SK-N-SH (cell line): ENCODE data around the gene MACROD1. TPM values are rescaled to one million over a fixed set of nuclear protein-coding genes. Genes with fewer than 3 reads are reported as not detected.

ENCODE experiments used
- CTCF ChIA-PET: fragments of 300-600, 350-600 bp; formaldehyde crosslinking; extraction: SDS; loops from one replicate; lab custom pipeline; 2021; lab: Yijun Ruan, JAX
- POLR2A ChIA-PET: fragments of 350-600 bp; sonication (Branson Sonifier 250); formaldehyde crosslinking; extraction: SDS; loops from one replicate; lab custom pipeline; 2020; ENCODE audit warnings: antibody characterized with exemption, inconsistent platforms; lab: Yijun Ruan, JAX
- DNase-seq: peaks from one replicate; pipeline ENCODE4 v3.0.0; 2012
- H2AFZ ChIP-seq: fragments of 200-600 bp; sonication (generic); 2 replicates; pipeline ENCODE4 v1.8.1; 2016; ENCODE audit warnings: antibody characterized with exemption, mild to moderate bottlenecking, low read depth
- H3F3A ChIP-seq: fragments of 200-600 bp; sonication (generic); replicated peaks from 2 replicates; pipeline ENCODE3; 2016; ENCODE audit warnings: antibody characterized with exemption, mild to moderate bottlenecking; ENCODE audit not compliant: insufficient read depth
- H3K27ac ChIP-seq, 2 experiments: fragments of 200-500 bp in 1 of 2; fragments of 200-600 bp in 1 of 2; sonication (Bioruptor generic) in 1 of 2; sonication (generic), shearing (Covaris generic) in 1 of 2; 2 replicates each; pipeline versions ENCODE4 v1.5.1 to v1.6.1; 2014 to 2016; ENCODE audit warnings: low read depth in 2 of 2, inconsistent platforms in 1 of 2, low read length in 1 of 2, mild to moderate bottlenecking in 1 of 2, mixed read lengths in 1 of 2
- H3K27me3 ChIP-seq: fragments of 200-600 bp; sonication (generic), shearing (Covaris generic); 2 replicates; pipeline ENCODE4 v1.6.1; 2016; ENCODE audit warnings: mixed run types; ENCODE audit not compliant: insufficient read depth
- H3K36me3 ChIP-seq, 2 experiments: fragments of 200-500 bp in 1 of 2; fragments of 200-600 bp in 1 of 2; sonication (Bioruptor generic) in 1 of 2; sonication (generic) in 1 of 2; replicated peaks in 1 of 2; 2 replicates each; pipeline versions ENCODE3 to v1.5.1; 2014 to 2016; ENCODE audit warnings: low read length in 1 of 2, mild to moderate bottlenecking in 1 of 2; ENCODE audit not compliant: insufficient read depth in 2 of 2, control insufficient read depth in 1 of 2
- H3K4me1 ChIP-seq, 2 experiments: fragments of 200-500 bp in 1 of 2; fragments of 200-600 bp in 1 of 2; sonication (Bioruptor generic) in 1 of 2; sonication (generic), shearing (Covaris generic) in 1 of 2; 2 replicates each; pipeline versions ENCODE4 v1.5.1 to v1.6.1; 2014 to 2016; ENCODE audit warnings: low read depth in 1 of 2, low read length in 1 of 2, mixed run types in 1 of 2; ENCODE audit not compliant: insufficient read depth in 2 of 2, control insufficient read depth in 1 of 2
- H3K4me2 ChIP-seq: fragments of 200-600 bp; sonication (generic), shearing (Covaris generic); 2 replicates; pipeline ENCODE4 v1.6.1; 2017; ENCODE audit warnings: mixed run types
- H3K4me3 ChIP-seq, 2 experiments: fragments of 200-500 bp in 1 of 2; fragments of 200-600 bp in 1 of 2; sonication (Bioruptor generic) in 1 of 2; sonication (generic), shearing (Covaris generic) in 1 of 2; 2 replicates each; pipeline versions ENCODE4 v1.5.1 to v1.8.1; 2014 to 2016; ENCODE audit warnings: low read depth in 2 of 2, inconsistent platforms in 1 of 2, low read length in 1 of 2, mild to moderate bottlenecking in 1 of 2, mixed read lengths in 1 of 2, moderate library complexity in 1 of 2
- H3K79me2 ChIP-seq: fragments of 200-600 bp; sonication (generic); 2 replicates; pipeline ENCODE4 v1.8.1; 2017; ENCODE audit warnings: mild to moderate bottlenecking; ENCODE audit not compliant: insufficient read depth
- H3K9ac ChIP-seq: fragments of 200-600 bp; sonication (generic); 2 replicates; pipeline ENCODE4 v1.6.1; 2017; ENCODE audit warnings: mixed run types
- H3K9me2 ChIP-seq: fragments of 200-600 bp; sonication (generic); 2 replicates; pipeline ENCODE4 v1.6.1; 2017; ENCODE audit warnings: mixed run types
- H3K9me3 ChIP-seq: fragments of 200-600 bp; sonication (generic); 2 replicates; pipeline ENCODE4 v1.6.1; 2017; ENCODE audit warnings: mixed run types, mild to moderate bottlenecking, moderate library complexity
- H4K20me1 ChIP-seq: fragments of 200-600 bp; sonication (generic); 2 replicates; pipeline ENCODE4 v1.6.1; 2017; ENCODE audit warnings: mild to moderate bottlenecking, mixed run types; ENCODE audit not compliant: insufficient read depth
- CHD2 ChIP-seq: fragments of 150-350 bp; IDR thresholded peaks from 2 replicates; pipeline ENCODE4 v1.6.1; 2018; ENCODE audit warnings: low read length; ENCODE audit not compliant: partially characterized antibody
- CTCF ChIP-seq: fragments of 200-600 bp; sonication (generic); IDR thresholded peaks from 2 replicates; pipeline ENCODE4 v1.6.1; 2017; ENCODE audit warnings: antibody characterized with exemption, mild to moderate bottlenecking, moderate library complexity
- ELF1 ChIP-seq: IDR thresholded peaks from 2 replicates; pipeline ENCODE4 v1.4.0; 2012
- EP300 ChIP-seq, 2 experiments: IDR thresholded peaks; 2 replicates each; pipeline versions ENCODE4 v1.4.0 to v1.6.1; 2012; ENCODE audit warnings: borderline replicate concordance in 1 of 2, low read depth in 1 of 2, low read length in 1 of 2
- FOXM1 ChIP-seq: IDR thresholded peaks from 2 replicates; pipeline ENCODE4 v1.4.0; 2012; ENCODE audit warnings: low read depth, mild to moderate bottlenecking
- MAX ChIP-seq: IDR thresholded peaks from 2 replicates; pipeline ENCODE4 v1.4.0; 2012; ENCODE audit warnings: low read depth
- MXI1 ChIP-seq: IDR thresholded peaks from 2 replicates; pipeline ENCODE4 v1.6.1; 2012; ENCODE audit warnings: mild to moderate bottlenecking, low read depth, low read length, improper control_type of control experiment
- NFIC ChIP-seq: IDR thresholded peaks from 2 replicates; pipeline ENCODE4 v1.4.0; 2012; ENCODE audit warnings: borderline replicate concordance
- RAD21 ChIP-seq: IDR thresholded peaks from 2 replicates; pipeline ENCODE4 v1.6.1; 2012; ENCODE audit warnings: mild to moderate bottlenecking, low read length
- RFX5 ChIP-seq: IDR thresholded peaks from 2 replicates; pipeline ENCODE4 v1.6.1; 2012; ENCODE audit warnings: mild to moderate bottlenecking, improper control_type of control experiment, low read length
- RXRA ChIP-seq: IDR thresholded peaks from 2 replicates; pipeline ENCODE4 v1.4.0; 2012; ENCODE audit warnings: low read depth, mild to moderate bottlenecking, borderline replicate concordance
- SIN3A ChIP-seq: IDR thresholded peaks from 2 replicates; pipeline ENCODE4 v1.6.1; 2012; ENCODE audit warnings: low read depth, mild to moderate bottlenecking, low read length, moderate library complexity, borderline replicate concordance
- SMC3 ChIP-seq: IDR thresholded peaks from 2 replicates; pipeline ENCODE4 v1.6.1; 2012; ENCODE audit warnings: low read depth, low read length, improper control_type of control experiment
- TAF1 ChIP-seq: IDR thresholded peaks from 2 replicates; pipeline ENCODE4 v1.6.1; 2012; ENCODE audit warnings: low read depth, mild to moderate bottlenecking, low read length, moderate library complexity, borderline replicate concordance
- TEAD4 ChIP-seq: IDR thresholded peaks from 2 replicates; pipeline ENCODE4 v1.4.0; 2012; ENCODE audit warnings: mild to moderate bottlenecking, borderline replicate concordance; ENCODE audit not compliant: insufficient read depth
- USF2 ChIP-seq: fragments of 150-350 bp; IDR thresholded peaks from 2 replicates; pipeline ENCODE4 v1.6.1; 2017; ENCODE audit warnings: antibody characterized with exemption, low read length, low read depth, borderline replicate concordance
- ZBTB33 ChIP-seq: IDR thresholded peaks from 2 replicates; pipeline ENCODE4 v1.4.0; 2012; ENCODE audit warnings: low read depth, borderline replicate concordance
- WGBS: methylation state at CpG from one replicate; pipeline ENCODE4 v1.1.6; 2017; ENCODE audit warnings: low lambda C conversion rate; 5-methylcytosine and 5-hydroxymethylcytosine counted together
- polyA plus RNA-seq, 3 experiments: library from polyadenylated mRNA; depleted of rRNA; stranded (reverse); fragments of >200 nt; gene quantifications; 2 replicates each; pipeline ENCODE4 v1.2.3, GENCODE V29; 2012
- TF ChIP-seq, protein P1 (sequence below): IDR thresholded peaks from 2 replicates; pipeline ENCODE4 v1.6.1; 2012; ENCODE audit warnings: mild to moderate bottlenecking, low read depth, low read length, moderate library complexity

MACROD1 gene
- polyA plus RNA-seq, 1 of the 3 experiments (the other 2 are of a cell fraction) = 49.1 TPM

GRCh38 chr11:63993993-63994392, 171.9 kb downstream of the MACROD1 start:
- H3K4me1 ChIP-seq = no peaks in the 10 kb centered on the region; a peak in 1 of 4 replicates
- no peak overlapping the region for H2AFZ ChIP-seq
- no peak for DNase-seq
- ChIA-PET CTCF (interaction anchor here (0.9 to 2.1 kb wide), 4 partner anchors 14 to 159 kb away, joined by 3 to 7 read pairs (median 4); no protein-coding TSS in a partner anchor), POLR2A (no interaction called here)
- WGBS = 78% methylated on average over 3 of the region's 6 CpGs
- H3K36me3 ChIP-seq = peaks cover 19 to 41% of the 10 kb centered on the region in 2 experiments
- no peak overlapping the region for H3K4me3 ChIP-seq
- peaks cover 20% of the 10 kb centered on the region for H4K20me1 ChIP-seq
- no peaks in the 10 kb centered on the region for H3K9me2 ChIP-seq
- no peaks in the 10 kb centered on the region for H3K27me3 ChIP-seq
- H3K9me3 ChIP-seq = no peaks in the 10 kb centered on the region
- no peak overlapping the region for H3K4me2 ChIP-seq
- no peak overlapping the region for H3K27ac ChIP-seq
- no peaks in the 10 kb centered on the region for H3F3A ChIP-seq
- H3K9ac ChIP-seq = no peak overlapping the region
- H3K79me2 ChIP-seq = peaks cover 33% of the 10 kb centered on the region
- TF ChIP-seq FOXM1 (no peak), EP300 (IDR thresholded peaks at IDR 0.05; ENCODE audit: borderline replicate concordance in 1 of 2, low read depth in 1 of 2, low read length in 1 of 2) (no peak), CHD2 (no peak), RXRA (no peak), NFIC (no peak), MAX (no peak)

GRCh38 chr11:63993100-63993499, 172.8 kb downstream of the MACROD1 start:
- peaks cover 42% of the 10 kb centered on the region for H3K79me2 ChIP-seq
- WGBS = 82% methylated on average over 5 of the region's 5 CpGs
- peaks cover 23% of the 10 kb centered on the region for H4K20me1 ChIP-seq
- no peak overlapping the region for H2AFZ ChIP-seq
- no peaks in the 10 kb centered on the region; a peak in 1 of 4 replicates for H3K4me1 ChIP-seq
- POLR2A ChIA-PET = no interaction called here
- no peaks in the 10 kb centered on the region for H3K9me2 ChIP-seq
- no peak for DNase-seq
- no peak overlapping the region for H3K4me3 ChIP-seq
- no peak overlapping the region for H3K9ac ChIP-seq
- no peak overlapping the region for H3K4me2 ChIP-seq
- H3K27me3 ChIP-seq = no peaks in the 10 kb centered on the region
- TF ChIP-seq TEAD4 = no peak
- TF ChIP-seq USF2 = no peak
- no peak for TF ChIP-seq NFIC
- no peak for TF ChIP-seq CHD2
- TF ChIP-seq SIN3A = no peak
- no peak for TF ChIP-seq ZBTB33
- no peak for TF ChIP-seq FOXM1
- no peak for TF ChIP-seq MXI1
- no peak for TF ChIP-seq SMC3
- no peak for TF ChIP-seq RFX5
- no peak for TF ChIP-seq TAF1
- TF ChIP-seq CTCF = no peak
- TF ChIP-seq RAD21 = no peak
- TF ChIP-seq ELF1 = no peak
- TF ChIP-seq, protein P1, sequence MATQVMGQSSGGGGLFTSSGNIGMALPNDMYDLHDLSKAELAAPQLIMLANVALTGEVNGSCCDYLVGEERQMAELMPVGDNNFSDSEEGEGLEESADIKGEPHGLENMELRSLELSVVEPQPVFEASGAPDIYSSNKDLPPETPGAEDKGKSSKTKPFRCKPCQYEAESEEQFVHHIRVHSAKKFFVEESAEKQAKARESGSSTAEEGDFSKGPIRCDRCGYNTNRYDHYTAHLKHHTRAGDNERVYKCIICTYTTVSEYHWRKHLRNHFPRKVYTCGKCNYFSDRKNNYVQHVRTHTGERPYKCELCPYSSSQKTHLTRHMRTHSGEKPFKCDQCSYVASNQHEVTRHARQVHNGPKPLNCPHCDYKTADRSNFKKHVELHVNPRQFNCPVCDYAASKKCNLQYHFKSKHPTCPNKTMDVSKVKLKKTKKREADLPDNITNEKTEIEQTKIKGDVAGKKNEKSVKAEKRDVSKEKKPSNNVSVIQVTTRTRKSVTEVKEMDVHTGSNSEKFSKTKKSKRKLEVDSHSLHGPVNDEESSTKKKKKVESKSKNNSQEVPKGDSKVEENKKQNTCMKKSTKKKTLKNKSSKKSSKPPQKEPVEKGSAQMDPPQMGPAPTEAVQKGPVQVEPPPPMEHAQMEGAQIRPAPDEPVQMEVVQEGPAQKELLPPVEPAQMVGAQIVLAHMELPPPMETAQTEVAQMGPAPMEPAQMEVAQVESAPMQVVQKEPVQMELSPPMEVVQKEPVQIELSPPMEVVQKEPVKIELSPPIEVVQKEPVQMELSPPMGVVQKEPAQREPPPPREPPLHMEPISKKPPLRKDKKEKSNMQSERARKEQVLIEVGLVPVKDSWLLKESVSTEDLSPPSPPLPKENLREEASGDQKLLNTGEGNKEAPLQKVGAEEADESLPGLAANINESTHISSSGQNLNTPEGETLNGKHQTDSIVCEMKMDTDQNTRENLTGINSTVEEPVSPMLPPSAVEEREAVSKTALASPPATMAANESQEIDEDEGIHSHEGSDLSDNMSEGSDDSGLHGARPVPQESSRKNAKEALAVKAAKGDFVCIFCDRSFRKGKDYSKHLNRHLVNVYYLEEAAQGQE = no peak
- CTCF ChIA-PET = no interaction called here
- no peak overlapping the region for H3K27ac ChIP-seq
- H3K9me3 ChIP-seq = no peaks in the 10 kb centered on the region
- no peaks in the 10 kb centered on the region for H3F3A ChIP-seq
- H3K36me3 ChIP-seq = peaks cover 25 to 41% of the 10 kb centered on the region in 2 experiments
